NCI-H187 (cell line): ENCODE data around the gene NCK2.

Experiments used
- DNase-seq, 2 experiments: peaks; one replicate each; lab custom pipeline; 2025; lab: John Stamatoyannopoulos, UW

The NCK2 gene

GRCh38 chr2:105873721-105874120, 129.0 kb downstream of the NCK2 start:
- no peak for DNase-seq

GRCh38 chr2:105874466-105874865, 129.8 kb downstream of the NCK2 start:
- DNase-seq: no peak

GRCh38 chr2:105875241-105875640, 130.5 kb downstream of the NCK2 start:
- DNase-seq: no peak

GRCh38 chr2:105876191-105876590, 131.5 kb downstream of the NCK2 start:
- no peak for DNase-seq

DNA sequence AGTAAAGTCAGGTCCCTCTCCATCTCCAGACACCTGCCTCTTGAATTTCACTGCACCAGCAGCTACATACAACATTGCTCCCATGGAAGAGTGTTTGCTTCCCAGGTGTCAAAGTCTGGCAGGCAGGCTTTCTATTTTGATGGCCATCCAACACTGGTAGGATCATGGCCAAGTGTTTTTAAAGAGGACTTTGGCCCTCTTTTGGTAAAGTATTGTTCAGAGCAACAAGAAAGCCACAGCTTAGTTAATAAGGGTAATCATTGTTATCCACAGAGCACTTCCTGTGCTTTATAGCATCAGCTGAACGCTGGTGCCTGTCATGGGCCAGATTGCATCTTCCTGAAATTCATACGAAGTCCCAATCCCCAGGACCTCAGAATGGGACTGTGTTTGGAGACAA, 133.2 kb downstream of the NCK2 start:
- DNase-seq: no peak

DNA sequence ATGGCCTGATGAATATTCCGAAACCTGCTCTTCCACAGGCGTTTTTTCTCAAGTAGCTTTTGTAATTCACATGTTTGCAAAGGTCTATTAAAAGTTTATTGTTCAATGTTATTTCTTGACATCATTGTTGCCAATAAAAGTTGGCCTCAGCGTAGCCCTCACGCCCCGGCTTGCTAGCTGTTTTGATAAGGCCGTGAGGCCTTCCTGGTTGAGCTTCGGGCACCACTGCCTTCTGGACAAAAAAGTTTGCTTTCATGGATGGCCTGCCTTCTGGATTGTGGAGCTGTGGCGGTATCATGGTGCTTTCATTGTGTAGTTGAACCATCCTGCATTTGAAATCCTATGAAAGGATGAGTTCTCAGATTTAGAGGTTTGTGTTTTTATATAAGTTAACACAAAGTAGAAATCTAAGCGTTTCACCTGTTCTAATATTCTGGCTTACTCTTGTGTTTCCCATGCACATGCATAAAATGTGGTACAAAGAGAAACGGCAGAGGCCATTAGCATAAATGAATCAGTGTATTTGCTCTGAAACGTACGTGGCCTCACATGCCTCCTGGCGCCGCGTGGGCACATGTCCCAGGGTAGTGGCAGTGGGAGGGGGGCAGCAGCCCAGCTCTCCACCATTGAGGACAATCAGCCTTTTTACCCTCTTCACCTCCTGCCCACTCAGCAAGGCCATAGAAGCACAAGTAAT, 134.5 kb downstream of the NCK2 start:
- DNase-seq: no peak

DNA sequence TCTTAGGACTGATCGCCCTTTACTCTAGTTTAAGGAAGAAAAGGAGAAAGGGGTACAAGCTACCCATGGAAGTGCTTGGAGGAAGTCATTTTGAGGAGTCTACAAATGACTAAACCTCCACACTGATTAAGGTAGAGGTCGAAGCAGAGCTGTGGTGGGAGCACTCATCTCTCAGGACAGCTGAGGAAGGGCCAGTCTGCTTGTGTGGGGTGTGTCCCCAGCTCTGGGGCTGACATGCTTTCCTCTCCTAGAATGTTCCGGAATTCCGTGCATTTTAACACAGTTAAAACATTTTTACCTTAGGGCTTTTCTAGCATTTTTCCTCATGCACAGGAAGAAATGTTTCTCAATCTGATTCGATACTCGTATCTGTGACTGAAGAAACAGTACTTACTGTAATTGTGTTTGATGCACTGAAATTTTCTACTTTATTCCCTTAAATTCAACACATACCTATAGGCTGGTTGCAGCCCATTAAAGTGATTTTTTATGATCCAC, 135.1 kb downstream of the NCK2 start:
- no peak for DNase-seq

DNA sequence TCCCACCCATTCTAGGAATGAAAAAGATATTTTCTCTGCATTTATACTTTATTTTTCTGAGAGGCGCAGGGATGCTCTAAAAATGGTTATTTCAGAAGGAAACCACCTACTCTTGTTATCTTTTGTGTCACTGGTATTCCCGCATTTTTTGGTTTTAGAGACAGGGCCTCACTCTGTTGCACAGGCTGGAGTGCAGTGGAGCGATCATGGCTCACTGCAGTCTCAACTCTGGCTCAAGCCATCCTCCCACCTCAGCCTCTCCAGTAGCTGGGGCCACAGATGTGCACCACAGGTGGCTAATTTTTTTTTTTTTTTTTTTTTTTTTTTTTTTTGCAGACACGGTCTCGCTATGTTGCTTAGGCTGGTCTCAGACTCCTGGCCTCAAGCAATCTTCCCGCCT, 135.9 kb downstream of the NCK2 start:
- no peak for DNase-seq

- DNase-seq: no peak
Observed at GRCh38 chr2:105881286-105882136, 136.8 kb downstream of the NCK2 start.

DNA sequence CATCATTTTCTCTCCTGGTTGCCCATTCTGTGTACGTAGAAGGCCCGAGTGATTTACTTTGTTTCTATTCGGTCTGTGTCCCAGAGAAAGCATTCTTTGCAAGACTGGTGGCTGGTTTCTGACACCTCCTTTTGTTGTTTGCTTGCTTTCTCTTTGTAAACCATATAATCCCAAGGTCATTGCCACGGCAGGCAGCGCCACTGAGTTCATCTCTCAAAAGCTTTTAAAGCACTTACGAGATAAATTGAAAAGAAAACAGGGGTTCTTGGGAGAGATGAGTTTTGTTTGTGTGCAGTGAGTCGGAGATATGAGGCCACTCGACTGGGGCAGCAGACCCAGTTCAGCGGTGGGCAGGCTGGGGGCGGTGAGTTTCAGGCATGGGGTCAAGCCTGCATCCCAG, 137.6 kb downstream of the NCK2 start:
- peak in 1 of 2 experiments; percentile 33 for DNase-seq

DNA sequence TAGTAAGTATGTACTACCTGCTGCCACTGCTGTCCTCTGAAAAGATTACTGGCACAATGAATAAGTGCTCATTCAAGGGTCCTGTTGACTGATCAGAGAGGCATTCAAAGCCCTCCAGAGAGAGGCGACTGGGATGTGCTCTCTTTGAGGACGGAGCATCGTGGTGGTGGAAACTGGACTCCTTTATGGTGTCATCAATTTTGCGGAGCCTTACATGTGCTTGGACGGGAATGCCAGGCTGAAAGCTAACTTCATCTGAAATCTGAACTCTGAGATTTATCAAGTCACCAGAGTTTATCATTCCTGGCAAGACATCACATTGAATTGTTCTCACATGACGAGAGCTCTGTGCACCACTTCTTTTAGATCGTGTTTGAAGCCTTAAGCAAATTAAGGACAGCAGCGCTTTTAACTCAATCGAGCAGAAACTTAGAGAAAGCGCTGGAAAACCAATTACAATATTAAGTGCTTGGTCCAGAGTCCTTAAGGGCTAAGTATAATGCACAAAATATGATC, 138.3 kb downstream of the NCK2 start:
- DNase-seq: peak in 1 of 2 experiments; percentile 11

DNA sequence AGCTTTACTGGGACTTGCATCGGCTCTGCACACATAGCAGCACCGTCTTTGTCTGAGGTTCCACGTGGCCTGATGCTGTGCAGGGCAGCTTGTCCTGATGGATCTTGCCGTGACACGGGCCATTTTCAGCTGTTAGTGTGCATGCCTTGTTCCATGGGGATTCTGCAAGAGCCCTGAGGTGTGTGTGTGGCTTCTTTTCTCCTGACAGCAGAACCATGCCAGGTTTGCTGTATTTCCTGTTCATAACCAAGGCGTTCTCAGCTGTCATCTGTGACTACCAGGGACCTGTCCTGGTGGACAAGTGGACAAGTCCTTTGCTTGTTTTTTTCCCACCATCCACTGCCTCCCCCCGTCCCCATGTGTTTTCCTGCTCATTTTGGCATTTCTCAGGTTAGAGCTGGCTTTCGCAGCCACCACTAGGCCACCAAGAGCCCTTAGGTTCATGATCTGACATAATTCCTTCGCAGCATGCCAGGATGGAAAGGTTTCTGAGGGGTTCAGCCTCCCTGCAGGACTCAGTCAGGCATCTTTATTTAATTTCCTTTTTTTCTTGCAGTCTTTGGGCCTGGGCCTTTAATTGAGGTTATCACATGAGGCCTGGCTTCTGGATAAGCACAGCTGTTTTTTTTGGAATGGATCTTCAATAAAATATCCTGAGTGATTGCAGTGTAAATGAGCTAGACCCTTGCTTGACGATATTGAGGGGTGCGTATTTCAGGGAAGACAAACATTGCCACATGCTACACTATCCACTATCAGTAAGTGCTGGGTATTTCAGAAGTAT, 139.4 kb downstream of the NCK2 start:
- no peak for DNase-seq

DNA sequence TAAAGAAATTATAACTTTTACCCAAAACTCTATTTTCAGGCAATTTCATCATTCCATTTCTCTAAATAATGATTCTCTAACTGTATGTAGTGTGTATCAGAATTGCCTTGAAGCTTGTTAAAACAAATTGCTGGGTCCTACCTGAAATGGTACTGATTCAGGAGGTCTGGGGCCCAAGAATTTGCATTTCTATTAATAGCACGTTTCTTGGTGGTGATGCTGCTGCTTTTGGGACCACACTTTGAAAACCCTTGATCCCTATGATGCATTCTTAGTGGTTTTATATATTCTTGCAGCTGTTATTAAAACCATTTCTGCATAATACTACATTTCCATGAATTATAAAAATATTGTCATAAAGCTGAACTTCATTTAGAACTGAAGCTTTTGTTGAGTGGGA, 140.7 kb downstream of the NCK2 start:
- DNase-seq: no peak

DNA sequence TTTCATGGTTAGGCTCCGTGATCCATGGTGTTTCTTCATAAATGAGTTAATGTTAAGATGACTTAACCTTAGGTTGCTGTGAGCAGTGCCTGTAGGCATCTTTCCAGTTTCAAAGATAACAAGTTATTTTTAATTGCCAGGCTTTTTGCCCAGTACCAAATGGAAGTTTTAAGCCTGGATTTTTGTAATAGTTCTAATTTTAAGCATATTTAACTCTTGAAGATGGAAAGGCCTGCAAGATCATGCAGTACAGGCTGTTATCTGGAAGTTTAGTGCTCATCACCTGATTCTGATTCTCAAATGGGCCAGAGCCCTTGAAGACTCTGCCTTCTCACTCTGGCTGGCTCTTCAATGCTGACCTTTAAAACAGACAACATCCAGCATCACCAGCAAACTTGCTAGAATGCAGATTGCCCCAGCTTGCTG, 141.3 kb downstream of the NCK2 start:
- no peak for DNase-seq

- DNase-seq: no peak
Observed at GRCh38 chr2:105886687-105887086, 142.0 kb downstream of the NCK2 start.

DNA sequence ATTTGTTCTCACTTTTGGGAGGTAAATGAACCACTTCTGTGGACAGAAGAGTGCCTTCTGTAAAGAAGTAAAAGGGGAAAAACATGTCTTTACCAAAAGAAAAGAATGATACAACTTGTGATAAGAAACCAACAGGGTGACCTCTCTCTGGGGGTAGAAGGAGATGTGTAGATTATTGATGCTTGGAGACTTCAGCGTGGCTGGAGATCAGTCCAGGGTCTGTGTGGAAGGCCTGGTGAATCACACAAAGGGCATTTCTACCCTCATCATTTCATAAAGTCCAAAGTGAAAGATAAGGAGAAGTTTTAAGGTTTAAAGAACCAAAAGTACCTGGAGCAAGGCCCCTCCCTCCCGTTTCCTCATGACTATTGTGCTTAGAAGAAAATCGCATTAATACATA, 142.5 kb downstream of the NCK2 start:
- DNase-seq: no peak

DNA sequence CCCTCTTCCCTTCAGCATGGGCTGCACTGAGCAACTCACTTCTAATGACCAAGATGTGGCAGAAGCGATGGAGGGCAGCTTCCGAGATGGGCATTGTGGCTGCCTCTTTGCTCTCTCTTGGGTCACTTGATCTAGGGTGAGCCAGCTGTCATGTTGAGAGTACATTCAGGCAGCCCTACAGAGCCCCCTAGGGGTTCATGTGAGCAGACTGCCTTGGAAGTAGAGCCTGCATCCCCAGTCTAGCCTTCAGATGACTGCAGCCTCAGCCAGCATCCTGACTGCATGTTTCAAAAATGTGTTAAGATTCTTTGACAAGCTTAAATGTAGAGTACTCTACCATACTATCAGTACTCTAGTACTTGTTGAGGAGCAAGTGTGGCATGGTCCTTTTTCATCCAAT, 143.9 kb downstream of the NCK2 start:
- DNase-seq: no peak

GRCh38 chr2:105889046-105889445, 144.3 kb downstream of the NCK2 start:
- DNase-seq: no peak

GRCh38 chr2:105890111-105890510, 145.4 kb downstream of the NCK2 start:
- DNase-seq: no peak

GRCh38 chr2:105890856-105891255, 146.1 kb downstream of the NCK2 start:
- DNase-seq: no peak

DNA sequence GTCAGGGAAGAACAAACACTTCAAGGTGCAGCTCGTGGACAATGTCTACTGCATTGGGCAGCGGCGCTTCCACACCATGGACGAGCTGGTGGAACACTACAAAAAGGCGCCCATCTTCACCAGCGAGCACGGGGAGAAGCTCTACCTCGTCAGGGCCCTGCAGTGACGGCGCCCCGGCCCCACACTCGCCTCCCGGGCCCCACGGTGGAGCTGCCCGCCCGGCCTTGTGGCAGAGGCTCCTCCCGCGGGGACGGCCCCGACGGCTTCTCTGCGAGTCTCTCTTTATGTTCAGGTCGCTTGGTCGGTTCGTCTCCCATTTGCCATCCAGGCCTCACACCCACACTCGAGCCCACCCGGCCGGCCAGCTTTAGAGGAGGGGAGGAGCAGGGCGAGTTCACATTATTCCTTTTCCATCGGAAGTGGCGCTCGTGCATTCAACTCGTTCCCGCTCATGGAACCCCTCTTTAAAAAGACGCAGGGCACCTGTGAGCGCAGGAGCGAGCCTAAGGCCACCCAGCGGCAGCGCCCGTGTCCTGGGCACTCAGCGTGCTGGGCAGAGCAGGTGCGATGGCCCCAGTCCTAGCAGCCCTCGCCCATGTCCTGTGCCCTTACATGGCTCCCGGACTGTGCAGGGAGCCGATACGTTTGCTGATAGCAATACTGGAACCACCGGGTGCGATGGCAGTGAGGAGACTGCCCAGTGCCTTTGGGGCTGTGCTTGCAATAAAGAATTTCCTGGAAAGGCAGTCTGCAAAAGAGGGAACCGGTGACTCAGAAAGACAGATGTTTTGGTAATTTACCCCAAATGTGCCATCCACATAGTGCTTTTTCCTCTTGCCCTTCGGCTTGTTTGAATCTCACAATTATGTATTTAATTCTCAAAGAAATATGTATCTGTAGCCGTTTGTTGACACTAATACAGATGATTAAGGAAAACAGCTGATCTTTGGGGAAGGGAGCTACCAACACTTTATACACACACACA, 148.6 kb downstream of the NCK2 start:
- DNase-seq: no peak
